K562 (cell line): ENCODE data around the gene ZCWPW1. TPM values are rescaled to one million over a fixed set of nuclear protein-coding genes. Genes with fewer than 3 reads are reported as not detected.

Experiments used
- BCOR ChIP-seq: fragments of 450-650 bp; IDR thresholded peaks from 2 replicates; pipeline ENCODE4 v1.6.1; 2016
- BRCA1 ChIP-seq, 2 experiments: fragments of 450-650 bp in 1 of 2; sonication (generic) in 1 of 2; formaldehyde crosslinking in 1 of 2; IDR thresholded peaks; 2 replicates each; pipeline versions ENCODE4 v1.5.0 to v1.6.1; 2017 to 2020; ENCODE audit warnings: mild to moderate bottlenecking in 1 of 2, missing genetic modification reagents in 1 of 2
- CHD2 ChIP-seq: IDR thresholded peaks from 2 replicates; pipeline ENCODE4 v1.6.1; 2011; ENCODE audit warnings: low read depth, low read length
- CTBP1 ChIP-seq: fragments of 450-650 bp; IDR thresholded peaks from 2 replicates; pipeline ENCODE4 v1.6.1; 2016; ENCODE audit warnings: borderline replicate concordance
- FUS ChIP-seq: fragments of 200-400 bp; formaldehyde crosslinking; optimal IDR thresholded peaks from 2 replicates; pipeline ENCODE3; 2017; ENCODE audit warnings: low read depth, low read length
- KDM5B ChIP-seq: fragments of 200-600 bp; sonication (generic); IDR thresholded peaks from 2 replicates; pipeline ENCODE4 v1.6.1; 2012; ENCODE audit warnings: low read depth, mild to moderate bottlenecking, moderate library complexity, low read length, control low read depth, inconsistent platforms; ENCODE audit not compliant: insufficient replicate concordance
- MCM2 ChIP-seq: fragments of 450-650 bp; IDR thresholded peaks from 2 replicates; pipeline ENCODE4 v1.6.1; 2017; ENCODE audit warnings: low read depth, mild to moderate bottlenecking
- PHTF2 ChIP-seq: fragments of 250-450 bp; sonication (Bioruptor Pico); IDR thresholded peaks from 2 replicates; pipeline ENCODE4 v1.5.0; 2021; ENCODE audit warnings: mild to moderate bottlenecking
- SMARCA5 ChIP-seq: fragments of 450-650 bp; IDR thresholded peaks from 2 replicates; pipeline ENCODE4 v1.6.1; 2016
- SMARCB1 ChIP-seq: IDR thresholded peaks from 2 replicates; pipeline ENCODE4 v1.6.1; 2011; ENCODE audit warnings: improper control_type of control experiment, low read depth; ENCODE audit not compliant: insufficient read length
- ZNF134 ChIP-seq: fragments of 250-450 bp; sonication (Bioruptor Pico); conservative IDR thresholded peaks from 2 replicates; pipeline ENCODE4 v1.4.0; 2020
- ZNF212 ChIP-seq: fragments of 450-650 bp; formaldehyde crosslinking; IDR thresholded peaks from 2 replicates; pipeline ENCODE4 v1.4.0; 2020; ENCODE audit warnings: mild to moderate bottlenecking
- polyA plus RNA-seq, 8 experiments: library from polyadenylated mRNA; depleted of rRNA in 4 of 8; stranded (reverse) in 5 of 8; unstranded in 3 of 8; fragments of >200 nt; fragmentation: Nextera tagmentation in 2 of 8; fragmentation: Illumina TruSeq in 1 of 8; extraction: Ambion mirVana in 2 of 8; extraction: Trizol in 1 of 8; gene quantifications; 2 replicates each; pipeline versions ENCODE4 v1.2.1 to v1.2.3, GENCODE V29; 2011 to 2014; ENCODE audit warnings: inconsistent platforms in 1 of 8, missing spikeins in 1 of 8
- total RNA-seq, 7 experiments: library from RNA; depleted of rRNA in 6 of 7; stranded (reverse); fragments of >200 nt in 6 of 7; fragmentation: Illumina TruSeq in 2 of 7; extraction: Trizol in 2 of 7; gene quantifications; 2 replicates each; pipeline versions ENCODE4 v1.2.1 to v1.2.3, GENCODE V29; 2011 to 2021; ENCODE audit warnings: low replicate concordance in 1 of 7
- TF ChIP-seq, protein P1 (sequence below), 2 experiments: IDR thresholded peaks; 2 replicates each; pipeline ENCODE4 v1.6.1; 2011; ENCODE audit warnings: borderline replicate concordance in 1 of 2, control low read depth in 1 of 2, low read depth in 1 of 2, low read length in 1 of 2, mild to moderate bottlenecking in 1 of 2, mixed read lengths in 1 of 2, moderate library complexity in 1 of 2; ENCODE audit not compliant: insufficient read depth in 1 of 2, insufficient read length in 1 of 2, poor library complexity in 1 of 2, severe bottlenecking in 1 of 2; ENCODE audit errors: extremely low read depth in 1 of 2
- TF ChIP-seq, protein P2 (sequence below): fragments of 450-650 bp; IDR thresholded peaks from 2 replicates; pipeline ENCODE4 v1.6.1; 2017; ENCODE audit warnings: antibody characterized with exemption, mild to moderate bottlenecking
- TF ChIP-seq, protein P3 (sequence below): fragments of 250-450 bp; sonication (Bioruptor Pico); IDR thresholded peaks from 2 replicates; pipeline ENCODE4 v1.4.0; 2020; ENCODE audit warnings: mild to moderate bottlenecking
- TF ChIP-seq, protein P4 (sequence below): sonication (generic); formaldehyde crosslinking; IDR thresholded peaks from 2 replicates; pipeline ENCODE4 v1.8.0; 2023; ENCODE audit warnings: mild to moderate bottlenecking, missing genetic modification reagents

Gene ZCWPW1
- total and polyA plus RNA-seq, 9 of the 15 experiments (the other 6 are each of a cell fraction or from before 2014, with no cell fraction given): 0.18 to 1.7 (median 1.2) TPM

DNA sequence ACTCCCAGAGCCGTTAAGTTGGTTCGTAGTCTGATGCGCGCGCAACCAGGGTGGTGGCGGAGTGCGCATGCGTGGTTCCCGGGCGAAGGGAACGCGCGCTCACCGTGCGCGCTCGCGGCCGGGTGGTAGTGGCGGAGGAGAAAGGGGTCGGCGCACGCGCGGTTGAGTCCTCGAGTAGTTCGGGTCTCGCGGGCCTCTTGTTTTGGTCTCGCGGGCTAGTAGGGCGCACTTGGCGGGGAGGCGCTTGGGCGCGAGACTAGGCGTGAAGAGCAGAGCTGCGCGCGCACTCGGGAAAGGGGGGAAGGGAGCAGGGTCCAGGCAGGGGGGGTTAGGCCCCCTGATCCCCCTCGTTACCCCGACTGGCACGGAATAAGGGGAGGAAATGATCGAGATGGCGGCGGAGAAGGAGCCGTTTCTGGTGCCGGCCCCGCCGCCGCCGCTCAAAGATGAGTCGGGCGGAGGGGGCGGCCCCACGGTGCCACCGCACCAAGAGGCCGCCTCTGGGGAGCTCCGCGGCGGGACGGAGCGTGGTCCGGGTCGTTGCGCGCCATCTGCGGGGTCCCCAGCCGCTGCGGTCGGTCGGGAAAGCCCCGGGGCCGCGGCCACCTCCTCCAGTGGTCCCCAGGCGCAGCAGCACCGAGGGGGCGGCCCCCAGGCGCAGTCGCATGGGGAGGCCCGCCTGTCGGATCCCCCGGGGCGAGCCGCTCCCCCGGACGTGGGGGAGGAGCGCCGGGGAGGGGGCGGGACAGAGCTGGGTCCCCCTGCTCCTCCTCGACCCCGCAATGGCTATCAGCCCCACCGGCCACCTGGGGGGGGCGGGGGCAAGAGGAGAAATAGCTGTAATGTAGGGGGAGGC is 1.4 kb upstream of the ZCWPW1 start, which contains the start of gene MEPCE (continued):
- TF ChIP-seq, protein P1, sequence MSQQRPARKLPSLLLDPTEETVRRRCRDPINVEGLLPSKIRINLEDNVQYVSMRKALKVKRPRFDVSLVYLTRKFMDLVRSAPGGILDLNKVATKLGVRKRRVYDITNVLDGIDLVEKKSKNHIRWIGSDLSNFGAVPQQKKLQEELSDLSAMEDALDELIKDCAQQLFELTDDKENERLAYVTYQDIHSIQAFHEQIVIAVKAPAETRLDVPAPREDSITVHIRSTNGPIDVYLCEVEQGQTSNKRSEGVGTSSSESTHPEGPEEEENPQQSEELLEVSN (IDR thresholded peaks at IDR 0.05; ENCODE audit: borderline replicate concordance in 1 of 2, extremely low read depth in 1 of 2, insufficient read depth in 1 of 2, insufficient read length in 1 of 2, low read depth in 1 of 2, low read length in 1 of 2, poor library complexity in 1 of 2, severe bottlenecking in 1 of 2): peak; percentile 3 to 73
- peak; percentile 51; the same call in 1 of the 2 replicates for TF ChIP-seq ZNF212 (CRISPR knock-in tag)
- no peak for TF ChIP-seq BCOR
- no peak for TF ChIP-seq BRCA1 (IDR thresholded peaks at IDR 0.05)
- no peak for TF ChIP-seq BRCA1 (CRISPR knock-in tag; IDR thresholded peaks at IDR 0.05)
- TF ChIP-seq ZNF134: no peak
- TF ChIP-seq CHD2: peak; percentile 91
- TF ChIP-seq MCM2: no peak
- 0 out of 2 replicates have a peak, but pooled peaks have one; percentile 12 for TF ChIP-seq SMARCA5
- TF ChIP-seq, protein P2, sequence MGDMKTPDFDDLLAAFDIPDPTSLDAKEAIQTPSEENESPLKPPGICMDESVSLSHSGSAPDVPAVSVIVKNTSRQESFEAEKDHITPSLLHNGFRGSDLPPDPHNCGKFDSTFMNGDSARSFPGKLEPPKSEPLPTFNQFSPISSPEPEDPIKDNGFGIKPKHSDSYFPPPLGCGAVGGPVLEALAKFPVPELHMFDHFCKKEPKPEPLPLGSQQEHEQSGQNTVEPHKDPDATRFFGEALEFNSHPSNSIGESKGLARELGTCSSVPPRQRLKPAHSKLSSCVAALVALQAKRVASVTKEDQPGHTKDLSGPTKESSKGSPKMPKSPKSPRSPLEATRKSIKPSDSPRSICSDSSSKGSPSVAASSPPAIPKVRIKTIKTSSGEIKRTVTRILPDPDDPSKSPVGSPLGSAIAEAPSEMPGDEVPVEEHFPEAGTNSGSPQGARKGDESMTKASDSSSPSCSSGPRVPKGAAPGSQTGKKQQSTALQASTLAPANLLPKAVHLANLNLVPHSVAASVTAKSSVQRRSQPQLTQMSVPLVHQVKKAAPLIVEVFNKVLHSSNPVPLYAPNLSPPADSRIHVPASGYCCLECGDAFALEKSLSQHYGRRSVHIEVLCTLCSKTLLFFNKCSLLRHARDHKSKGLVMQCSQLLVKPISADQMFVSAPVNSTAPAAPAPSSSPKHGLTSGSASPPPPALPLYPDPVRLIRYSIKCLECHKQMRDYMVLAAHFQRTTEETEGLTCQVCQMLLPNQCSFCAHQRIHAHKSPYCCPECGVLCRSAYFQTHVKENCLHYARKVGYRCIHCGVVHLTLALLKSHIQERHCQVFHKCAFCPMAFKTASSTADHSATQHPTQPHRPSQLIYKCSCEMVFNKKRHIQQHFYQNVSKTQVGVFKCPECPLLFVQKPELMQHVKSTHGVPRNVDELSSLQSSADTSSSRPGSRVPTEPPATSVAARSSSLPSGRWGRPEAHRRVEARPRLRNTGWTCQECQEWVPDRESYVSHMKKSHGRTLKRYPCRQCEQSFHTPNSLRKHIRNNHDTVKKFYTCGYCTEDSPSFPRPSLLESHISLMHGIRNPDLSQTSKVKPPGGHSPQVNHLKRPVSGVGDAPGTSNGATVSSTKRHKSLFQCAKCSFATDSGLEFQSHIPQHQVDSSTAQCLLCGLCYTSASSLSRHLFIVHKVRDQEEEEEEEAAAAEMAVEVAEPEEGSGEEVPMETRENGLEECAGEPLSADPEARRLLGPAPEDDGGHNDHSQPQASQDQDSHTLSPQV: no peak
- TF ChIP-seq FUS: peak; percentile 95
- no peak for TF ChIP-seq PHTF2 (CRISPR knock-in tag)
- TF ChIP-seq, protein P3, sequence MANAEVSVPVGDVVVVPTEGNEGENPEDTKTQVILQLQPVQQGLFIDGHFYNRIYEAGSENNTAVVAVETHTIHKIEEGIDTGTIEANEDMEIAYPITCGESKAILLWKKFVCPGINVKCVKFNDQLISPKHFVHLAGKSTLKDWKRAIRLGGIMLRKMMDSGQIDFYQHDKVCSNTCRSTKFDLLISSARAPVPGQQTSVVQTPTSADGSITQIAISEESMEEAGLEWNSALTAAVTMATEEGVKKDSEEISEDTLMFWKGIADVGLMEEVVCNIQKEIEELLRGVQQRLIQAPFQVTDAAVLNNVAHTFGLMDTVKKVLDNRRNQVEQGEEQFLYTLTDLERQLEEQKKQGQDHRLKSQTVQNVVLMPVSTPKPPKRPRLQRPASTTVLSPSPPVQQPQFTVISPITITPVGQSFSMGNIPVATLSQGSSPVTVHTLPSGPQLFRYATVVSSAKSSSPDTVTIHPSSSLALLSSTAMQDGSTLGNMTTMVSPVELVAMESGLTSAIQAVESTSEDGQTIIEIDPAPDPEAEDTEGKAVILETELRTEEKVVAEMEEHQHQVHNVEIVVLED (CRISPR knock-in tag): peak; percentile 87
- TF ChIP-seq SMARCB1: no peak
- TF ChIP-seq, protein P4, sequence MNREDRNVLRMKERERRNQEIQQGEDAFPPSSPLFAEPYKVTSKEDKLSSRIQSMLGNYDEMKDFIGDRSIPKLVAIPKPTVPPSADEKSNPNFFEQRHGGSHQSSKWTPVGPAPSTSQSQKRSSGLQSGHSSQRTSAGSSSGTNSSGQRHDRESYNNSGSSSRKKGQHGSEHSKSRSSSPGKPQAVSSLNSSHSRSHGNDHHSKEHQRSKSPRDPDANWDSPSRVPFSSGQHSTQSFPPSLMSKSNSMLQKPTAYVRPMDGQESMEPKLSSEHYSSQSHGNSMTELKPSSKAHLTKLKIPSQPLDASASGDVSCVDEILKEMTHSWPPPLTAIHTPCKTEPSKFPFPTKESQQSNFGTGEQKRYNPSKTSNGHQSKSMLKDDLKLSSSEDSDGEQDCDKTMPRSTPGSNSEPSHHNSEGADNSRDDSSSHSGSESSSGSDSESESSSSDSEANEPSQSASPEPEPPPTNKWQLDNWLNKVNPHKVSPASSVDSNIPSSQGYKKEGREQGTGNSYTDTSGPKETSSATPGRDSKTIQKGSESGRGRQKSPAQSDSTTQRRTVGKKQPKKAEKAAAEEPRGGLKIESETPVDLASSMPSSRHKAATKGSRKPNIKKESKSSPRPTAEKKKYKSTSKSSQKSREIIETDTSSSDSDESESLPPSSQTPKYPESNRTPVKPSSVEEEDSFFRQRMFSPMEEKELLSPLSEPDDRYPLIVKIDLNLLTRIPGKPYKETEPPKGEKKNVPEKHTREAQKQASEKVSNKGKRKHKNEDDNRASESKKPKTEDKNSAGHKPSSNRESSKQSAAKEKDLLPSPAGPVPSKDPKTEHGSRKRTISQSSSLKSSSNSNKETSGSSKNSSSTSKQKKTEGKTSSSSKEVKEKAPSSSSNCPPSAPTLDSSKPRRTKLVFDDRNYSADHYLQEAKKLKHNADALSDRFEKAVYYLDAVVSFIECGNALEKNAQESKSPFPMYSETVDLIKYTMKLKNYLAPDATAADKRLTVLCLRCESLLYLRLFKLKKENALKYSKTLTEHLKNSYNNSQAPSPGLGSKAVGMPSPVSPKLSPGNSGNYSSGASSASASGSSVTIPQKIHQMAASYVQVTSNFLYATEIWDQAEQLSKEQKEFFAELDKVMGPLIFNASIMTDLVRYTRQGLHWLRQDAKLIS: peak; percentile 6; the same call in 1 of the 2 replicates
- TF ChIP-seq CTBP1: peak; percentile 20; the same call in 1 of the 2 replicates
- peak; percentile 8 for TF ChIP-seq KDM5B
